Common myeloid progenitor, CD34-positive (primary cell): Measurements from ENCODE around the gene C1QTNF12.

Source experiments
- CTCF ChIA-PET: fragments of 350-600 bp; sonication (Branson Sonifier 250); formaldehyde crosslinking; loops from one replicate; lab custom pipeline; 2021; ENCODE audit warnings: antibody characterized with exemption; lab: Charles Lee
- POLR2A ChIA-PET: fragments of 350-600 bp; sonication (Branson Sonifier 250); formaldehyde crosslinking; loops from one replicate; lab custom pipeline; 2021; ENCODE audit warnings: antibody characterized with exemption; lab: Charles Lee
- DNase-seq, 3 donors: peaks; one replicate each; pipeline versions ENCODE4 v3.0.0 to v3.0.0-alpha.2; 2013
- H3K27ac ChIP-seq, 2 experiments: 1 replicate in 1 of 2; 2 replicates in 1 of 2; pipeline ENCODE4 v1.7.0; 2013; ENCODE audit warnings: inconsistent platforms in 2 of 2, low read length in 2 of 2, mild to moderate bottlenecking in 2 of 2, low read depth in 1 of 2, moderate library complexity in 1 of 2; ENCODE audit not compliant: severe bottlenecking in 2 of 2, insufficient read depth in 1 of 2, poor library complexity in 1 of 2
- H3K27me3 ChIP-seq, 5 experiments: replicated peaks in 2 of 5; 1 replicate in 3 of 5; 2 replicates in 2 of 5; pipeline versions ENCODE4 v1.6.1 to v1.7.0; 2013; ENCODE audit warnings: low read length in 4 of 5, mild to moderate bottlenecking in 2 of 5, moderate library complexity in 2 of 5, inconsistent platforms in 1 of 5; ENCODE audit not compliant: insufficient read depth in 5 of 5, control insufficient read depth in 4 of 5
- H3K36me3 ChIP-seq, 4 experiments: 1 replicate in 2 of 4; 2 replicates in 2 of 4; pipeline versions ENCODE4 v1.6.1 to v1.7.0; 2013; ENCODE audit warnings: low read length in 3 of 4, control low read depth in 1 of 4, mild to moderate bottlenecking in 1 of 4; ENCODE audit not compliant: control insufficient read depth in 4 of 4, insufficient read depth in 4 of 4
- H3K4me1 ChIP-seq, 4 experiments: 1 replicate in 3 of 4; 2 replicates in 1 of 4; pipeline versions ENCODE4 v1.6.1 to v1.7.1; 2013; ENCODE audit warnings: low read length in 3 of 4, mild to moderate bottlenecking in 3 of 4, control low read depth in 1 of 4, inconsistent platforms in 1 of 4, moderate library complexity in 1 of 4; ENCODE audit not compliant: control insufficient read depth in 4 of 4, insufficient read depth in 4 of 4; ENCODE audit errors: control extremely low read depth in 1 of 4
- H3K4me3 ChIP-seq, 7 experiments: 1 replicate in 4 of 7; 2 replicates in 3 of 7; pipeline versions ENCODE4 v1.5.1 to v1.7.0; 2013; ENCODE audit warnings: mild to moderate bottlenecking in 7 of 7, low read length in 6 of 7, moderate library complexity in 6 of 7, inconsistent platforms in 2 of 7, low read depth in 2 of 7, control low read depth in 1 of 7; ENCODE audit not compliant: insufficient read depth in 4 of 7, control insufficient read depth in 1 of 7; ENCODE audit errors: extremely low read depth in 1 of 7
- H3K9me3 ChIP-seq, 5 experiments: 1 replicate in 4 of 5; 2 replicates in 1 of 5; pipeline versions ENCODE4 v1.6.1 to v1.7.1; 2013; ENCODE audit warnings: low read length in 4 of 5, mild to moderate bottlenecking in 2 of 5, inconsistent platforms in 1 of 5, low read depth in 1 of 5, moderate library complexity in 1 of 5; ENCODE audit not compliant: control insufficient read depth in 4 of 5, insufficient read depth in 2 of 5; ENCODE audit errors: control extremely low read depth in 1 of 5
- WGBS: methylation state at CpG from one replicate; pipeline ENCODE4 v1.1.5; 2013; ENCODE audit not compliant: insufficient coverage; 5-methylcytosine and 5-hydroxymethylcytosine counted together

The C1QTNF12 gene

GRCh38 chr1:1222575-1223225 lies 23.8 kb downstream of the C1QTNF12 start:
- H3K4me1 ChIP-seq = no peaks in the 10 kb centered on the region
- peaks cover 5 to 94% (median 64%) of the 10 kb centered on the region in 4 experiments for H3K36me3 ChIP-seq
- no peak overlapping the region for H3K27ac ChIP-seq
- no peak overlapping the region for H3K4me3 ChIP-seq
- no peaks in the 10 kb centered on the region for H3K27me3 ChIP-seq
- 99% methylated on average over 44 of the region's 44 CpGs for WGBS
- no peaks in the 10 kb centered on the region for H3K9me3 ChIP-seq
- POLR2A ChIA-PET = interaction anchor here (1.0 kb wide), 1 partner anchor 9 kb away, joined by 4 read pairs; the partner anchor contains the start of genes B3GALT6 and SDF4
- CTCF ChIA-PET = interaction anchor here (0.8 to 1.2 kb wide), 2 partner anchors 100 to 102 kb away, joined by 3 read pairs; no protein-coding TSS in a partner anchor
- no peak for DNase-seq

GRCh38 chr1:1221887-1222574 lies 24.5 kb downstream of the C1QTNF12 start:
- no peak for DNase-seq
- ChIA-PET CTCF (interaction anchor here (1.2 kb wide), 1 partner anchor 101 kb away, joined by 3 read pairs; no protein-coding TSS in a partner anchor), POLR2A (no interaction called here)
- H3K36me3 ChIP-seq = peaks cover 5 to 96% (median 67%) of the 10 kb centered on the region in 4 experiments
- no peak overlapping the region for H3K27ac ChIP-seq
- H3K9me3 ChIP-seq = no peaks in the 10 kb centered on the region
- WGBS = 94% methylated on average over 27 of the region's 30 CpGs
- no peak overlapping the region for H3K4me3 ChIP-seq
- H3K4me1 ChIP-seq = no peaks in the 10 kb centered on the region
- H3K27me3 ChIP-seq = no peaks in the 10 kb centered on the region

- 97% methylated on average over 24 of the region's 24 CpGs for WGBS
- Histone ChIP-seq H3K4me3 (no peak overlapping the region), H3K4me1 (peaks cover 0 to 4% (median 3%) of the 10 kb centered on the region in 4 experiments), H3K9me3 (no peaks in the 10 kb centered on the region), H3K27ac (no peak overlapping the region), H3K27me3 (no peaks in the 10 kb centered on the region), H3K36me3 (peaks cover 7 to 94% (median 60%) of the 10 kb centered on the region in 4 experiments)
- no peak for DNase-seq
- POLR2A ChIA-PET = no interaction called here
- CTCF ChIA-PET = no interaction called here
Measured at GRCh38 chr1:1220197-1220596, 26.3 kb downstream of the C1QTNF12 start.

- over 99% methylated on average over 20 of the region's 20 CpGs for WGBS
- peaks cover 7 to 87% (median 52%) of the 10 kb centered on the region in 4 experiments for H3K36me3 ChIP-seq
Measured at GRCh38 chr1:1219341-1219740, 27.2 kb downstream of the C1QTNF12 start.

GRCh38 chr1:1218524-1219200 lies 27.9 kb downstream of the C1QTNF12 start:
- no peak for DNase-seq
- H3K4me3 ChIP-seq = no peak overlapping the region
- ChIA-PET CTCF (no interaction called here), POLR2A (interaction anchor here (1.5 kb wide), 1 partner anchor 12 kb away, joined by 4 read pairs; no protein-coding TSS in a partner anchor)
- H3K36me3 ChIP-seq = peaks cover 7 to 81% (median 50%) of the 10 kb centered on the region in 4 experiments
- H3K27ac ChIP-seq = no peak overlapping the region
- WGBS = 98% methylated on average over 33 of the region's 36 CpGs
- no peaks in the 10 kb centered on the region for H3K9me3 ChIP-seq
- H3K4me1 ChIP-seq = peaks cover 0 to 19% (median 18%) of the 10 kb centered on the region in 4 experiments
- H3K27me3 ChIP-seq = no peaks in the 10 kb centered on the region

More at GRCh38 chr1:1219341-1219740, 27.2 kb downstream of the C1QTNF12 start:
- ChIA-PET CTCF (no interaction called here), POLR2A (interaction anchor here (1.5 kb wide), 1 partner anchor 12 kb away, joined by 4 read pairs; no protein-coding TSS in a partner anchor)
- no peak overlapping the region for H3K27ac ChIP-seq
- no peak overlapping the region for H3K4me3 ChIP-seq
- DNase-seq = no peak
- no peaks in the 10 kb centered on the region for H3K27me3 ChIP-seq
- no peaks in the 10 kb centered on the region for H3K9me3 ChIP-seq
- H3K4me1 ChIP-seq = peaks cover 0 to 12% (median 11%) of the 10 kb centered on the region in 4 experiments

DNA sequence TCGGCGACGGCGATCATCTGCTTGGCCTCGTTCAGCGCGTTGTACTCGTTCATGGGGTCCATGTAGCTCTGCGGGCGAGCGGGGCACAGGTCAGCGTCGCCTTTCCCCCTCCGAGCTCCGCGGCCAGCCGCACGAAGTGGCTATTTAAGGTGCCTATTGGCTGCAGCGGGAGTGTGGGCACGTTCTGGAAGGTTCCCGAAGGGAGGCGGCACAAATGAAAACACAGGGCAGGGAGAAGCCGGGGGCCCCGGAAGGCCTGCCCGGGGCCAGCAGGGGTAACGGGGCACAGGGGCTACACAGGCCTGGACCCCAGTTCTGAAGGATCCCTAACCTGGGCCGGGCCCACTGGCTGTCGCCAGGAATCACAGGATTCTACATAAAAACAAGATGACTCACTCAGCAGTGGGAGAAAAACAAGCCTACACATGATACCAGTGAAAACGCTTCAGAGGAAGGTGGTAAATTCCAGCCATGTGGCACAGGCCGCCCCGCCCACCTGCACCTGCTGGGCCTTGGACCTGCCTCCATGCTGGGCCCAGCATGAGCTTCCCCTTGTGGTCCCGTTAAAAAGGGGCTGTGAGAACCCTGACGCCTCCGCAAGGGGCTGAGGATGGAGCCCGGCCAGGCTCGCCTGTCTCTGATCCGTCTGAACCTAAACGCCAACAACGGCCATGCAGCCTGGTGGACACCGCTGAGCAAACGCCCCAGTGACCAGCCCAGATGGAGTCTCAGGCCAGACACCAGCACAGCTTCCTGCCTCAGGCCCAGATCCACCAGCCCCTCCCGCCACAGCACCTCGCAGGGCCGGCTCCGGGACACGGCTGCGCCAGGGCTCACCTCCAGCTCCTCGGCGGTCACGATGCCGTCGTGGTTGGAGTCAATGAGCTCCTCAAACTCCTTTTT lies 28.6 kb downstream of the C1QTNF12 start:
- H3K9me3 ChIP-seq = no peaks in the 10 kb centered on the region
- CTCF ChIA-PET = interaction anchor here (1.1 kb wide), 1 partner anchor 11 kb away, joined by 3 read pairs; no protein-coding TSS in a partner anchor
- H3K4me3 ChIP-seq = no peak overlapping the region
- peaks cover 0 to 27% (median 26%) of the 10 kb centered on the region in 4 experiments for H3K4me1 ChIP-seq
- POLR2A ChIA-PET = interaction anchor here (1.2 to 1.5 kb wide), 2 partner anchors 9 to 13 kb away, joined by 4 to 5 read pairs; no protein-coding TSS in a partner anchor
- peaks cover 4 to 74% (median 45%) of the 10 kb centered on the region in 4 experiments for H3K36me3 ChIP-seq
- no peak for DNase-seq
- 96% methylated on average over 45 of the region's 52 CpGs for WGBS
- no peaks in the 10 kb centered on the region for H3K27me3 ChIP-seq
- no peak overlapping the region for H3K27ac ChIP-seq
